DOHH2 (cell line): ENCODE results near the gene IFI35.

Experiments used
- CTCF ChIP-seq: fragments of 200-600 bp; sonication (generic); IDR thresholded peaks from one replicate; pipeline ENCODE4 v1.5.1; 2014; ENCODE audit warnings: antibody characterized with exemption, mild to moderate bottlenecking, low read depth, low read length; ENCODE audit not compliant: poor library complexity, severe bottlenecking
- EZH2phosphoT487 ChIP-seq: fragments of 200-600 bp; sonication (generic); IDR thresholded peaks from 2 replicates; pipeline ENCODE4 v1.6.1; 2017; ENCODE audit warnings: borderline replicate concordance, mild to moderate bottlenecking, antibody characterized with exemption, low read length, moderate library complexity, mixed read lengths

GRCh38 chr17:43034894-43035293 lies 28.3 kb downstream of the IFI35 start:
- TF ChIP-seq CTCF (no peak), EZH2phosphoT487 (no peak)
